SK-N-MC (cell line): ENCODE data around the gene CCDC50.

Experiments
- EZH2 ChIP-seq: fragments of 200-600 bp; sonication (generic); IDR thresholded peaks from one replicate; pipeline ENCODE4 v1.6.1; 2017; ENCODE audit warnings: antibody characterized with exemption
- POLR2AphosphoS5 ChIP-seq: IDR thresholded peaks from 2 replicates; pipeline ENCODE4 v1.6.1; 2012; ENCODE audit warnings: mild to moderate bottlenecking, low read depth, low read length, borderline replicate concordance

DNA sequence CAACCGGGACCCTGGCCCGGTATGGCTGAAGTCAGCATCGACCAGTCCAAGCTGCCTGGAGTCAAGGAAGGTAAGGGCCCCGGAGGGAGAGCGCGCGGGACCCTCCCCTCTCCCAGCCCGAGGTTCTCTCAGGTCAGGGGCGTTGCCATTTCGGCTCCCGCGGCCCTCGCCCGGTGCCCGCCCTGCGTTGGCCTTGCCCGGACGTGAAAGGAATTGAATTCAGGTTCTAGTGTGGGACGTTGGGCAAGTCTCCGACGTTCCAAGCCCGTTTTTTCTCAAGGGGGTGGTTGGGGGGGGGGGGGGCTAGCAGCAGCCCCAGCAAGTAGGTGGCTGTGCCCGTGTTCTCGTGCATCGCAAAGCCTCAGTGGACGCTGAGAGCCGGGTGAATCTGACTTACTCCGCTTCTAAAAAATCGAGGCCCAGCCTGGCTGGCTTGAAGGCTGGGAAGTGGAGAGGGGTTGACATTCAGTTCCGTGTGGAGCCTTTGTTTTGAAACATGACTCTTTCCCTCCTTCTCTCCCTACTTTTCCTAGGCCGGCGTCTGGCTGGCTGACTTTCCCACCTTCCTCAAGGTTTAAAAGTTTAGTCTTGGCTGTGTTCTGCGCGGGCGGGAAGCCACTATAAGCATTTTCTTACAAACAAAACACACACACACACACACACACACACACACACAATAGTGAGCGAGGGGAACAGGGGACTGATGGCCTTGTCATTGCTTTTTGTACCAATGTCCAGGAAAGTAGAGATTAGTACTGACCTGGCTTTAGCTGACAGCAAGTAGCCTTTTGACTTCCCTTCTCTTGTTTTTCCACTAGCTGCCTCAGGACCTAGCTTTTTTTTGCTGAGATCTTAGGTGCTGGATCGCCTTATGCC, 698 bp downstream of the CCDC50 start, which contains the start of gene UTS2B:
- no peak for TF ChIP-seq EZH2
- TF ChIP-seq POLR2AphosphoS5, result no peak
